COLO829 (cell line): ENCODE data around the gene CAMK2G.
"Not testable (repeated sequence)": the region's sequence is repeated elsewhere in the genome, so short reads cannot be mapped to it uniquely, and the experiment has no call there.

ENCODE experiments used
- DNase-seq: peaks from one replicate; pipeline ENCODE4 v3.0.0; 2012; ENCODE audit warnings: low spot score

Gene CAMK2G

GRCh38 chr10:73812657-73813056 is 61.7 kb downstream of the CAMK2G start:
- DNase-seq = no peak

- no peak for DNase-seq
Measured at GRCh38 chr10:73810735-73811465, 63.5 kb downstream of the CAMK2G start.

- DNase-seq = no peak
Measured at GRCh38 chr10:73810358-73810734, 64.0 kb downstream of the CAMK2G start.

- DNase-seq = no peak
Measured at GRCh38 chr10:73809061-73809818, 65.1 kb downstream of the CAMK2G start.

GRCh38 chr10:73808021-73808815 is 66.1 kb downstream of the CAMK2G start:
- DNase-seq = no peak

GRCh38 chr10:73807471-73807870 is 66.9 kb downstream of the CAMK2G start:
- no peak for DNase-seq

- DNase-seq = no peak
Measured at GRCh38 chr10:73806176-73806950, 68.0 kb downstream of the CAMK2G start.

- DNase-seq = no peak
Measured at GRCh38 chr10:73803680-73804286, 70.6 kb downstream of the CAMK2G start.

- DNase-seq = no peak
Measured at GRCh38 chr10:73802276-73802991, 71.9 kb downstream of the CAMK2G start.

GRCh38 chr10:73801253-73801590 is 73.1 kb downstream of the CAMK2G start:
- no peak for DNase-seq

GRCh38 chr10:73800560-73801252 is 73.6 kb downstream of the CAMK2G start:
- no peak for DNase-seq

GRCh38 chr10:73799899-73800559 is 74.3 kb downstream of the CAMK2G start:
- no peak for DNase-seq

GRCh38 chr10:73798927-73799560 is 75.3 kb downstream of the CAMK2G start:
- DNase-seq = no peak

GRCh38 chr10:73798087-73798486 is 76.3 kb downstream of the CAMK2G start:
- DNase-seq = no peak

- DNase-seq = no peak
Measured at GRCh38 chr10:73797324-73798025, 76.9 kb downstream of the CAMK2G start.

- no peak for DNase-seq
Measured at GRCh38 chr10:73796766-73797165, 77.6 kb downstream of the CAMK2G start.

- DNase-seq = not testable (repeated sequence)
Measured at GRCh38 chr10:73796035-73796434, 78.3 kb downstream of the CAMK2G start.

GRCh38 chr10:73795491-73795890 is 78.9 kb downstream of the CAMK2G start:
- not testable (repeated sequence) for DNase-seq

GRCh38 chr10:73793456-73793855 is 80.9 kb downstream of the CAMK2G start:
- DNase-seq = no peak
